ENCODE measurements around the gene STAC3.

GRCh38 chr12:57244312-57244696, 6.7 kb downstream of the STAC3 start:
- TF ChIP-seq, protein P1, sequence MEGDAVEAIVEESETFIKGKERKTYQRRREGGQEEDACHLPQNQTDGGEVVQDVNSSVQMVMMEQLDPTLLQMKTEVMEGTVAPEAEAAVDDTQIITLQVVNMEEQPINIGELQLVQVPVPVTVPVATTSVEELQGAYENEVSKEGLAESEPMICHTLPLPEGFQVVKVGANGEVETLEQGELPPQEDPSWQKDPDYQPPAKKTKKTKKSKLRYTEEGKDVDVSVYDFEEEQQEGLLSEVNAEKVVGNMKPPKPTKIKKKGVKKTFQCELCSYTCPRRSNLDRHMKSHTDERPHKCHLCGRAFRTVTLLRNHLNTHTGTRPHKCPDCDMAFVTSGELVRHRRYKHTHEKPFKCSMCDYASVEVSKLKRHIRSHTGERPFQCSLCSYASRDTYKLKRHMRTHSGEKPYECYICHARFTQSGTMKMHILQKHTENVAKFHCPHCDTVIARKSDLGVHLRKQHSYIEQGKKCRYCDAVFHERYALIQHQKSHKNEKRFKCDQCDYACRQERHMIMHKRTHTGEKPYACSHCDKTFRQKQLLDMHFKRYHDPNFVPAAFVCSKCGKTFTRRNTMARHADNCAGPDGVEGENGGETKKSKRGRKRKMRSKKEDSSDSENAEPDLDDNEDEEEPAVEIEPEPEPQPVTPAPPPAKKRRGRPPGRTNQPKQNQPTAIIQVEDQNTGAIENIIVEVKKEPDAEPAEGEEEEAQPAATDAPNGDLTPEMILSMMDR (IDR thresholded peaks at IDR 0.05 in 4 of 5, conservative IDR thresholded peaks at IDR 0.05 in 1 of 5), result no peak
- TF ChIP-seq POLR2A (IDR thresholded peaks at IDR 0.05), result no peak
